ENCODE measurements around the gene KAT5. TPM values are rescaled to one million over a fixed set of nuclear protein-coding genes. Genes with fewer than 3 reads are reported as not detected.
A peak's percentile ranks its signal among the peaks of the same experiment; 100 is the strongest.
"Not testable (repeated sequence)": the region's sequence is repeated elsewhere in the genome, so short reads cannot be mapped to it uniquely, and the experiment has no call there.

KAT5 gene
- total RNA-seq, 1 experiment from 2014 or later: 37.6 TPM

DNA sequence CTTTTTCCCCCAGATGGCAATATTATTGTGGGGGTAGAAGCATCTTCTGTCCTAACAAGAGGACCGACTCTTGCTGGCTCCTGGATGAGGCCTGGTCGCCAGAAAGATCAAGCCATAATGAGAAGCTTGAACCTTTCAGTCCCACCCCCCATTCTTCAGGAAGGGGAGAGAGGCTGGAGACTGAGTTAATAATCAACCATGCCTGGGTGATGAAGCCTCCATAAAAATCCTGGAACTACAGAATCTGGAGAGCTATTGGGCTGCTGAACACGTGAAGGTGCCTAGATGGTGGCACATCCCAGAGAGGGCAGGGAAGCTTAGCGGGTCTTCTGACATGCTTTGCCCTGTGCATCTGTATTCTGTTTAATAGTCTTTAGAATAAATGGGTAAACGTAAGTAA, 52.4 kb downstream of the KAT5 start:
- Mint-ChIP-seq H3K4me1 (ENCODE audit: insufficient read depth, unreplicated experiment) (peaks cover 7% of the 10 kb centered on the region), H3K9me3 (ENCODE audit: unreplicated experiment) (no peaks in the 10 kb centered on the region), H3K4me3 (ENCODE audit: unreplicated experiment) (no peak overlapping the region), H3K27me3 (ENCODE audit: insufficient read depth, unreplicated experiment) (no peaks in the 10 kb centered on the region), H3K36me3 (ENCODE audit: insufficient read depth, unreplicated experiment) (no peaks in the 10 kb centered on the region), H3K27ac (ENCODE audit: low read depth, unreplicated experiment) (no peak overlapping the region)
- intact Hi-C loops (cut with micrococcal nuclease): no loop called here
- DNase-seq (ENCODE audit: unreplicated experiment): no peak
- BruUV-seq (replicated peaks): no TSS peak
- CTCF ChIA-PET: interaction anchor here (0.6 to 1.9 kb wide), 3 partner anchors 15 to 51 kb away, joined by 3 to 11 read pairs (median 4); no protein-coding TSS in a partner anchor
- POLR2A ChIA-PET: interaction anchor here (1.1 kb wide), 1 partner anchor 281 kb away, joined by 3 read pairs; no protein-coding TSS in a partner anchor
- TF ChIP-seq CTCF (IDR thresholded peaks at IDR 0.05; ENCODE audit: unreplicated experiment): no peak

DNA sequence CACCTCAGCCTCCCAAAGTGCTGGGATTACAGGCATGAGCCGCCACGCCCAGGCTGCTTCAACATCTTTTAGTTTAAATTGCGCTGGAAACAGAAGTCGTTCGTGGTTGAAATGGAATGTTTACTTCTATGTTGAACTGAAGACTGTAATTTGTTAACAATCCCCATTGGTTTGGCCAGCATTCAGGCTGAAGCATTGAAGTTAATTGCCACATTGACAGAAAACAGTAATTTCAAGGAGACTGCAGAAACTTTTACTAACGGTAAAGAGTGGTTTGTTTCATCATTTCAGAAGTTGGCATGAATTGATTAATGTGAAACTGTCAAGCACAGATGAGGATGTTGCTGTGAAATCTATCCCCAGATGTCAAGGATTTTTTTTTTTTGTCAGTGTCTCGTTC, 54.5 kb downstream of the KAT5 start:
- intact Hi-C loops (cut with micrococcal nuclease): no loop called here
- no peak overlapping the region for H3K27ac Mint-ChIP-seq (ENCODE audit: low read depth, unreplicated experiment)
- H3K4me1 Mint-ChIP-seq (ENCODE audit: insufficient read depth, unreplicated experiment): peaks cover 23% of the 10 kb centered on the region
- POLR2A ChIA-PET: interaction anchor here (1.1 to 2.5 kb wide), 5 partner anchors 10 to 55 kb away, joined by 3 to 14 read pairs (median 7); partner anchors contain the start of genes KAT5 and RNASEH2C
- no peaks in the 10 kb centered on the region for H3K27me3 Mint-ChIP-seq (ENCODE audit: insufficient read depth, unreplicated experiment)
- CTCF ChIA-PET: interaction anchor here (1.4 kb wide), 1 partner anchor 55 kb away, joined by 9 read pairs; no protein-coding TSS in a partner anchor
- no peak overlapping the region for H3K4me3 Mint-ChIP-seq (ENCODE audit: unreplicated experiment)
- no peaks in the 10 kb centered on the region for H3K9me3 Mint-ChIP-seq (ENCODE audit: unreplicated experiment)
- no peaks in the 10 kb centered on the region for H3K36me3 Mint-ChIP-seq (ENCODE audit: insufficient read depth, unreplicated experiment)
- TF ChIP-seq CTCF (IDR thresholded peaks at IDR 0.05; ENCODE audit: unreplicated experiment): no peak
- peak; percentile 56 for DNase-seq (ENCODE audit: unreplicated experiment)
- BruUV-seq (replicated peaks): no TSS peak

DNA sequence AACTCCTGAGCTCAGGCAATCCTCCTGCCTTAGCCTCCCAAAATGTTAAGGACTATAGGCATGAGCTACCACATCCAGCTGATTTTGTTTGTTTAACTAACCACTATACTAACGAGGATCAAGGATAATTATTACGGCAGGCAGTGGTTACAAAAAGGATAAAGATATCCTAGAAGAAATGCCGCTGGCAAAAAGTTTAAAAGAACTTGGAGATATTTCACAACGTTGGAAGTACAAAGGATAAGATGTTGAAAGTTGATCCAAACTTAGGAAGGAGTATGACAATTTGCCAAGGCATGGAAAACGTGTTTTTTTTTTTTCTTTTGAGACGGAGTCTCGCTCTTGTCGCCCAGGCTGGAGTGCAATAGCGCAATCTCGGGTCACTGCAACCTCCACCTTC, 55.4 kb downstream of the KAT5 start:
- Mint-ChIP-seq H3K36me3 (ENCODE audit: insufficient read depth, unreplicated experiment) (no peaks in the 10 kb centered on the region), H3K4me1 (ENCODE audit: insufficient read depth, unreplicated experiment) (peaks cover 23% of the 10 kb centered on the region), H3K27me3 (ENCODE audit: insufficient read depth, unreplicated experiment) (no peaks in the 10 kb centered on the region), H3K27ac (ENCODE audit: low read depth, unreplicated experiment) (no peak overlapping the region), H3K4me3 (ENCODE audit: unreplicated experiment) (no peak overlapping the region), H3K9me3 (ENCODE audit: unreplicated experiment) (no peaks in the 10 kb centered on the region)
- no peak for TF ChIP-seq CTCF (IDR thresholded peaks at IDR 0.05; ENCODE audit: unreplicated experiment)
- BruUV-seq (replicated peaks): no TSS peak
- DNase-seq (ENCODE audit: unreplicated experiment): peak; percentile 78
- CTCF ChIA-PET: interaction anchor here (0.6 to 1.5 kb wide), 10 partner anchors 12 to 173 kb away, joined by 3 to 9 read pairs (median 4); no protein-coding TSS in a partner anchor
- intact Hi-C loops (cut with micrococcal nuclease): no loop called here
- POLR2A ChIA-PET: interaction anchor here (0.6 to 2.5 kb wide), 7 partner anchors 9 to 189 kb away, joined by 3 to 14 read pairs (median 5); partner anchors contain the start of genes KAT5, RELA and RNASEH2C

GRCh38 chr11:65767806-65768205, 55.8 kb downstream of the KAT5 start:
- H3K27ac Mint-ChIP-seq (ENCODE audit: low read depth, unreplicated experiment); intact Hi-C loops (cut with micrococcal nuclease); H3K27me3 Mint-ChIP-seq (ENCODE audit: insufficient read depth, unreplicated experiment); H3K9me3 Mint-ChIP-seq (ENCODE audit: unreplicated experiment); H3K36me3 Mint-ChIP-seq (ENCODE audit: insufficient read depth, unreplicated experiment); H3K4me3 Mint-ChIP-seq (ENCODE audit: unreplicated experiment); BruUV-seq (replicated peaks): not testable (repeated sequence)
- peak; percentile 52 for DNase-seq (ENCODE audit: unreplicated experiment)
- CTCF ChIA-PET: interaction anchor here (0.6 to 1.5 kb wide), 9 partner anchors 11 to 174 kb away, joined by 3 to 9 read pairs (median 4); no protein-coding TSS in a partner anchor
- H3K4me1 Mint-ChIP-seq (ENCODE audit: insufficient read depth, unreplicated experiment): peaks cover 23% of the 10 kb centered on the region
- POLR2A ChIA-PET: interaction anchor here (1.1 to 2.5 kb wide), 4 partner anchors 12 to 105 kb away, joined by 3 to 14 read pairs (median 7); partner anchors contain the start of genes KAT5, RELA and RNASEH2C

Other genes starting within 250 kb of the KAT5 start
- gene MALAT1, start 213.2 kb upstream of the KAT5 start, total RNA-seq (2022): 10,851 and 12,068 TPM in 2 replicates
- gene SCYL1, start 187.2 kb upstream of the KAT5 start, total RNA-seq (2022): 70.9 and 75.5 TPM in 2 replicates
- gene LTBP3, start 153.9 kb upstream of the KAT5 start, total RNA-seq (2022): 10.6 and 11.0 TPM in 2 replicates
- 65.4 and 68.5 TPM in 2 replicates for gene ZNRD2, start 141.8 kb upstream of the KAT5 start, total RNA-seq (2022)
- gene FAM89B, start 139.7 kb upstream of the KAT5 start, total RNA-seq (2022): 16.7 and 21.6 TPM in 2 replicates
- gene EHBP1L1, start 136.2 kb upstream of the KAT5 start, total RNA-seq (2022): 31.3 and 40.6 TPM in 2 replicates
- gene KCNK7, start 116.5 kb upstream of the KAT5 start, total RNA-seq (2022): 0.25 TPM in 1 of 2 replicates, not detected in the other
- gene MAP3K11, start 98.0 kb upstream of the KAT5 start, total RNA-seq (2022): 35.2 and 39.7 TPM in 2 replicates
- gene PCNX3, start 96.5 kb upstream of the KAT5 start, total RNA-seq (2022): 40.9 and 45.8 TPM in 2 replicates
- gene SIPA1, start 74.2 kb upstream of the KAT5 start, total RNA-seq (2022): 4.9 TPM in 2 replicates
- gene RELA, start 49.3 kb upstream of the KAT5 start, total RNA-seq (2022): 82.1 and 83.0 TPM in 2 replicates
- gene RNASEH2C, start 8.5 kb downstream of the KAT5 start, total RNA-seq (2022): 27.4 and 35.7 TPM in 2 replicates
- gene AP5B1, start 68.7 kb downstream of the KAT5 start, total RNA-seq (2022): 12.9 and 14.4 TPM in 2 replicates
- not detected in 2 replicates for gene OVOL1, start 74.8 kb downstream of the KAT5 start, total RNA-seq (2022)
- not detected in 2 replicates for gene SNX32, start 121.7 kb downstream of the KAT5 start, total RNA-seq (2022)
- gene CFL1, start 145.9 kb downstream of the KAT5 start, total RNA-seq (2022): 589 and 611 TPM in 2 replicates
- 59.0 and 77.6 TPM in 2 replicates for gene MUS81, start 148.2 kb downstream of the KAT5 start, total RNA-seq (2022)
- gene EFEMP2, start 160.5 kb downstream of the KAT5 start, total RNA-seq (2022): 2.4 and 3.3 TPM in 2 replicates
- not detected in 2 replicates for gene CTSW, start 167.6 kb downstream of the KAT5 start, total RNA-seq (2022)
- 79.8 and 80.8 TPM in 2 replicates for gene FIBP, start 176.2 kb downstream of the KAT5 start, total RNA-seq (2022)
- gene CCDC85B, start 178.4 kb downstream of the KAT5 start, total RNA-seq (2022): 16.4 and 20.8 TPM in 2 replicates
- 95.3 and 124 TPM in 2 replicates for gene FOSL1, start 188.1 kb downstream of the KAT5 start, total RNA-seq (2022)
- 48.0 and 49.4 TPM in 2 replicates for gene C11orf68, start 206.8 kb downstream of the KAT5 start, total RNA-seq (2022)
- 162 and 167 TPM in 2 replicates for gene DRAP1, start 207.2 kb downstream of the KAT5 start, total RNA-seq (2022)
- gene TSGA10IP, start 233.2 kb downstream of the KAT5 start, total RNA-seq (2022): not detected in 2 replicates
- 61.7 and 67.4 TPM in 2 replicates for gene SART1, start 249.5 kb downstream of the KAT5 start, total RNA-seq (2022)

Measured in MCF 10A (cell line).